H4 (cell line): ENCODE results near the gene EXOC6. TPM values are rescaled to one million over a fixed set of nuclear protein-coding genes. Genes with fewer than 3 reads are reported as not detected.
"Not testable (repeated sequence)": the region's sequence is repeated elsewhere in the genome, so short reads cannot be mapped to it uniquely, and the experiment has no call there.

Experiments used
- DNase-seq: peaks from one replicate; pipeline ENCODE4 v3.0.0-alpha.2; 2015; ENCODE audit warnings: low spot score
- total RNA-seq: library from RNA; depleted of rRNA; stranded (reverse); fragments of >200 nt; shearing (Covaris generic); gene quantifications from 2 replicates; pipeline ENCODE4 v1.2.3, GENCODE V29; 2014

Gene EXOC6
- total RNA-seq, 1 experiment from 2014 or later = 8.8 TPM

- peak; percentile 27 for DNase-seq
Observed at GRCh38 chr10:92880233-92880861, 32.0 kb downstream of the EXOC6 start.

DNA sequence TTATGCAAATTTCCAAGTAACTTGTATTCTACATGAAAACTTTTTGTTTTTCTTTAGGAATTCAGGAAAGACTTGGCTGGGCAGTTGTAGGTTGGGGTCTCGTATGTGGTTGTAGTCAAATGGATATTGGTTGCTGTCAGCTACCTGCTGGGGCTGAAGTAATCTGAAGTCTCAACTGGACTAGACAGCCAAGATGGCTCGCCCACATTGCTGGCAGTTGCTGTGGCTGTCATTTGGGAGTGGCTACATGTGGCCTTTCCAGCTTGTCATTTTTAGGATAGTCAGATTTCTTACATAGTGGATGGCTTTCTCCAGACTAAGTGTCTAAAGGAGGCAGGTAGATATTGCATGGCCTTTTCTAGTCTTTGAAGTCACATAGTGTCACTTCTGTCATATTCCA lies 32.6 kb downstream of the EXOC6 start:
- no peak for DNase-seq

DNA sequence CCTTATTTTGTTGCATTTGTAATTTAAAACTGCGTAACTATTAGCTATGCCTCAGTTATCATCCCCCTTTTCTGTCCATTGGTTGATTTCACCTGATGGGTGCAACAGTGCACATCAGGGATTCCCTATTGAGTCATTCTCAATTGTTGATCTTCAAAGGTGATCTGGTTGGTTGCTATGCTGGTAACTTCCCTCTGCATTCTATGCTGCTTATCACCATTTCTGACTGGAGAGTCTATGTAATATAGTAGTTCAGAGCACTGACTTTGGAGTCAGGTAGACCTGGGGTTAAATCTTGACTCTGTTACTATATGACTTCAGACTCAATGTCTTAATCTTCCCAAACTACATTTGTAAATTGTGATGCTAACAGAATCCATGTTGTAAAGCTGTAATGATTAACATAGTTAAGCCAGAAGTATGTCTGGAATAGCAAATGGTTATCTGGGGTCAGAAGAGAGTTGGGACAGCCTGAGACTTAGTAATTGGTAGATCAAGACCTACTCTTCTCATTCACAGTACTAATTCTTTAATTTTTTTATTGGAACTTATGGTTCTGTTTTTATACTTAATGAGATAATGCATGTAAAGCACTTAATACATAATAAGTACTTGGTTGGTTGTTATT lies 38.1 kb downstream of the EXOC6 start:
- DNase-seq = no peak

DNA sequence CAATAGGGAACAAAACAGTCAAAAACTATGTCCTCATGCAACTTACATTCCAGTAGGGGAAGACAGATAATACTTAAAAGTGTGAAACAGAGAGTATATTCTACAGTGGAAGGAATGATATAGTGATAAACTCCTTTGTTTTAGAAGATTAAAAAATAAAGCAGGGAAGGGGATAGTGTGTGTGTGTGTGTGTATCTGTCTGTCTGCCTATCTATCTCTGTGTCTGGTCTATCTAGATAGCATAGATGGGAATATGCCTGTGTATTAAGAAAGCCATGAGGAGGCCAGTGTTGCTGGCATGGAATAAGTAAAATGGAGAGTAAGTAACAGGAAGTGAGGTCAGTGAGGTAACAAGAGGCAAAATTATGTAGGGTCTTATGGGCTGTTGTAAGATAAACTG lies 42.2 kb downstream of the EXOC6 start:
- no peak for DNase-seq

GRCh38 chr10:92891885-92892690 lies 43.8 kb downstream of the EXOC6 start:
- DNase-seq = peak; percentile 81

GRCh38 chr10:92892691-92893054 lies 44.4 kb downstream of the EXOC6 start:
- DNase-seq = no peak

DNA sequence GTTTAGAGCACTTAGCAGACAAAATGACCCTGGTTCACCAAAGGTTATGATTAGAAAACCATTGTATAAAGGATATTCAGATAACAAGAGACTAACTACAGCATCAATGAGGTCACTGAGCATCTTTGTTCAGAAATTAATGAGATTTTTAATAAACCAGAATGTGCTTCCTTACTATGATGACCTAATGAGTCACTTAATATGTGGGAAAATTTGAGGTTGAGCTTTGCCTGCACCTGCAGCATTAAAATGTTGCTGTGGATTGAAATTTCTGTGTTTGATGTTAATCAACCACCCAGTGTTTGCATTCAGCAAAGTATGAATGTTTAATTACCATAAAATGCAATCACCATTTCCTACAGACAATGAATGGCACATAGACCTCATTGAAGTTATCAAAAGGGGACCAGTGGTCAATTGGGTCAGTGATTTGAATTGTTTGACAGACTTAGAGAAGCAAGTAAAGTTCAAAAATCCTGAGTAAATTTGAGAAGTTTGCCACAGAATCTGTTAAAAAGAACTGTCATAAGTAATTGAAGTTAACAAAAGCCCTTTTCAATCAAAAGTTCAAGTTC lies 45.8 kb downstream of the EXOC6 start:
- DNase-seq = no peak

DNA sequence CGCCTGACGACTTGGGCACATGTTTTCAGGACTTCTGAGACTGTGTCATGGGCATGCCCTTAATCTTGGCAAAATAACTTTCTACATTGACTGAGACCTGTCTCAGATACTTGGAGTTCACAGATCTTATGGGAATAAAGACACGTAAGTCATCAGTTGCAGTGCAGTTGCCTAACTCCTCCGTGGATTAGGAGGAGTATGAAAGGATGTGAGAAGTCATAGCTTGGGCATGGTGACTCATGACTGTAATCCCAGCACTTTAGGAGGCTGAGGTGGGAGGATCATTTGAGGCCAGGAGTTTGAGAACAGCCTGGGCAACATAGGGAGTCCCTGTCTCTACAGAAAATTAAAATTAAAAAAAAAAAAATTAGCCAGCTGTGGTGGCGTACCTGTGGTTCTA lies 49.6 kb downstream of the EXOC6 start:
- DNase-seq = peak; percentile 4

GRCh38 chr10:92901819-92902251 lies 53.5 kb downstream of the EXOC6 start:
- DNase-seq = no peak

DNA sequence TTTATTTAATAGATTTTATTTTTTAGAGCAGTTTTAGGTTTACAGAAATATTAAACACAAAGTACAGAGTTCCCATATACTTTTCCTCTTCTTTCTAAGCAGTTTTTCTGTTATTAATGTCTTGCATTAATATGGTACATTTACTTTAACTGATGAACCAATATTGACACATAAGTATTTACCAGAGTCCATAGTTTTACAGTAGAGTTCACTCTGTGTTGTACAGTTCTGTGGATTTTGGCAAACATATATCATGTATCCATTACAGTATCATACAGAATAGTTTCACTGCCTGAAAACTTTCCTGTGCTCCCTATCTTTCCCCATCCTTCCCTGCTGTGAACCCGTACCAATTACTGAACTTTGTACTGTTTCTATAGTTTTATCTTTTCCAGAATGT lies 55.3 kb downstream of the EXOC6 start:
- DNase-seq = no peak

DNA sequence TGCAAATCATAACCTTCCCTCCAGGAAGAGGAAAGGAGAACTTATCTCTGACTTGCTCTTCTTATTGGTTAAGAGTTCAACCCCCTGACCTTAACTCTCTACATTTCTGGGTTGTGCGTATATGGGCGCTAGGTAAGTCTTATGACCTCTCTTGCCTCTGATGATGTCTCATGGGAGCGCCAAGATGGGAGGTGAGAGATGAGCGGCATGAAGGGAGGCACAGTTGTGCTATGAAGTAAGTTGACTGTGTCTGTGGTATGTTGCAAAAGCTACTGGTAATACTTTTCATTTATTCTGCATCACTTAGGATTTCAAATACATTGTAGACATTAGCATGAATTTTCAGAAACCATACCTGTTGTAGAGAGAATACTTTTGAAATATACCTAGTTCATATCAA lies 59.0 kb downstream of the EXOC6 start:
- DNase-seq = no peak

DNA sequence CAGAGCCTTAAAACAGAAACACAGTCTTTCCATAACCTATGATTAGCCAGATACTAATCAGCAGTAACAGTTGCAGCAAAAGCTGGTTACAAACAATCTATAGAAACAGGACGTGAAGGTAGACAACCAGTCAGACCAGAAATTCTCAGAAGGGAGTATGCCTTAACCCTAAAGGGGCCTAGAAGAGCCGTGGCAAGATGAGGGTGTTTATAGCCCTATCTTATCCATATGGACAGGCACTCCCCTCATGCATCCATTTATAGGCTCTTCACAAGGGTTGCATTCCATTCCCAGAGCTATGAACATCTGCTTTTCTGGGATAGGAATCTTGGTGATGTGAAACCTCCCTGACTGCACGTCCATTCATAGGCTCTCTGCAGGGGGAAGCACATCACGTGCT lies 64.3 kb downstream of the EXOC6 start:
- DNase-seq = not testable (repeated sequence)

DNA sequence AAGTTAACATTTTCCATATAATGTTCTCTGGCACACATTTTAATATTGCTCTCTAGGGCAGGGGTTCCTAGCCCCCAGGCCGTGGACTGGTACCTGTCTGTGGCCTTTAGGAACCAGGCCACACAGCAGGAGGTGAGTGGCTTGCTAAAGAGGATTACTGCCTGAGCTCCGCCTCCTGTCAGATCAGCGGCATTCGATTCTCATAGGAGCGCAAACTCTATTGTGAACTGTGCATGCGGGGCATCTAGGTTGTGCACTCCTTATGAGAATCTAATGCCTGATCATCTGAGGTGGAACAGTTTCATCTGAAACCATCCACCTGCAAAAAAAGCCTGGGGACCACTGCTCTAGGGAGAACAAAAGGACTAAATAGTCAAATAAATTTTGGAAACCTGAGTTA lies 65.7 kb downstream of the EXOC6 start:
- DNase-seq = no peak

- peak; percentile 40 for DNase-seq
Observed at GRCh38 chr10:92914478-92915325, 66.4 kb downstream of the EXOC6 start.

GRCh38 chr10:92915892-92916291 lies 67.6 kb downstream of the EXOC6 start:
- no peak for DNase-seq

DNA sequence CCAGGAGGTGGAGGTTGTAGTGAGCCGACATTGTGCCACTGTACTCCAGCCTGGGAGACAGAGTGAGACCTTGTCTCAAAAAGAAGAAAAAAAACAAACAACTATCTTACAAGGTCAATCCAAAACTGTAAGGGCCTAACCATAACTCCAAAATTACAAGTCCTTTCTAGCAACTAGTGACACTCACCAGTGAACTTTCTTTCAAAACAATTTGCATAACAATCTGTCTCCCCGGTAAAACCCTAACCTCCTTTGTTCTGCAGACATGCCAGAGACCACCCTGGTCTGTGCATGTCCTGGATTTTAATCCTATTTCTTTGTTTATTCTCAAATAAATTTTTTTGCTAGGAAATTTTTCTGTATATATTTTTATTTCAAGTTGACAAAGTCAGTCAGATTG lies 68.1 kb downstream of the EXOC6 start:
- no peak for DNase-seq

GRCh38 chr10:92918603-92919002 lies 70.3 kb downstream of the EXOC6 start:
- DNase-seq = no peak

GRCh38 chr10:92920866-92921265 lies 72.5 kb downstream of the EXOC6 start:
- DNase-seq = no peak

DNA sequence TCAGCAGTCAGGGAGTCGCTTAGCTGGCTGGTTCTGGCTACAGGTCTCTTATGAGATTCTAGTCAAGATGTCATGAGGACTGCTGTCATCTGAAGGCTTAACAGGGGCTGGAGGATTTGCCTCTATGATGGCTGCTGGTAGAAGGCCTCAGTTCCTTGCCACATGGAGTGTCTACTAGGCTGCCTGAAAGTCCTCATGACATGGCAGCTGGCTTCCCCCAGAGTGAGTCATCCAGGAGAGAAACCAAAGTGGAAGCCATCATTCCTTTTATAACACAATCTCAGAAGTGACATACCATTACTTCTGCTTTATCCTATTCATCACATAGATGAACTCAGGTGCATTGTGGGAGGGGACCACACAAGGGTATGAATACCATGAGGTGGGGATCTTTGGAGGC lies 75.1 kb downstream of the EXOC6 start:
- DNase-seq = peak; percentile 6

GRCh38 chr10:92929896-92930295 lies 81.6 kb downstream of the EXOC6 start:
- no peak for DNase-seq

DNA sequence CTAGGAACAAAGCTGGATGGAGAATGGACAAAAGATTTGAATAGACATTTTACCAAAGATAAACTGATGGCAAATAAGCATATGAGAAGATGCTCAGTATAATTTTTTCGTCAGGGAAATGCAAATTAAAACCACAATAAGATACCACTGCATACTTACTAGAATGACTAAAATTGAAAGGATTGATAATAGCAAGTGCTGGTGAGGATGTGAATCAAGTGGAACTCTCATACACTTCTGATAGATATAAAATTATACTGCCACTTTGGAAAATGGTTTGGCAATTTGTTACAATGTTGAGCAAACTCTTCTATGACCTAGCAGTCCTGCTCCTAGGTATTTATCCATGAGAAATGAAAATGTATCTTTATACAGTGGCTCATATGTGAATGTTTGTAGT lies 83.3 kb downstream of the EXOC6 start:
- DNase-seq = no peak

DNA sequence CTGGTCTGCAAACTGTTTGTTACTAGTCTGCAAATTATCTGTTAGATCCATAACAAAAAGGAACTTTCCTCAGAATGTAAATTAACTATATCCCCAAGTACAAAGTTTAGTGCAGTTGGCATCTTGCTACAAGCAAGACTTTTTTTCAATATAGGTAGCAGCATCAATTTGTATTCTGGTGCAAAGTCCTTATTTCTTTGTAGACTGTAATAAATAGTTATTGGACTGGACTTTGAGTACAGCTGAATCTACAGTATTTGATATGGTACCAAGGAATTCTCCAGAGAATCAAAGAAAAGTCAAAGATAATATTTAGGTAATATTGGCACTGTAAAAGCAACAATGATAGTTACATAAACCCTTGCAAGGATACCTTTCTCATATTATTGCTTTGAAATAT lies 89.6 kb downstream of the EXOC6 start:
- DNase-seq = no peak
